Lung (tissue), 12 donors: ENCODE results near the gene PTPRD. TPM values are rescaled to one million over a fixed set of nuclear protein-coding genes. Genes with fewer than 3 reads are reported as not detected.

Experiments used
- ATAC-seq: fragments of 200-7000 bp; cut with Tn5 transposase; one replicate; pipeline ENCODE4 v1.9.1; 2020; ENCODE audit warnings: moderate number of reproducible peaks; ENCODE audit not compliant: insufficient read depth, low FRiP score
- DNase-seq, 3 donors: peaks; one replicate each; pipeline ENCODE4 v3.0.0-alpha.2; 2013 to 2017
- H3K27ac ChIP-seq, 2 donors: one replicate each; pipeline ENCODE4 v1.5.1; 2013; ENCODE audit warnings: mild to moderate bottlenecking in 2 of 2, moderate library complexity in 2 of 2, control low read depth in 1 of 2, inconsistent platforms in 1 of 2, low read depth in 1 of 2, low read length in 1 of 2
- H3K27me3 ChIP-seq, 3 donors: one replicate each; pipeline ENCODE4 v1.5.1; 2013; ENCODE audit warnings: low read length in 2 of 3; ENCODE audit not compliant: control insufficient read depth in 3 of 3, insufficient read depth in 3 of 3
- H3K36me3 ChIP-seq, 4 donors: one replicate each; pipeline ENCODE4 v1.5.1; 2013; ENCODE audit warnings: low read length in 4 of 4, mild to moderate bottlenecking in 1 of 4, moderate library complexity in 1 of 4; ENCODE audit not compliant: control insufficient read depth in 4 of 4, insufficient read depth in 4 of 4
- H3K4me1 ChIP-seq, 5 donors: one replicate each; pipeline ENCODE4 v1.5.1; 2013; ENCODE audit warnings: low read length in 5 of 5, mild to moderate bottlenecking in 2 of 5, moderate library complexity in 1 of 5; ENCODE audit not compliant: control insufficient read depth in 5 of 5, insufficient read depth in 5 of 5
- H3K4me3 ChIP-seq: one replicate; pipeline ENCODE4 v1.5.1; 2013; ENCODE audit warnings: mild to moderate bottlenecking, control low read depth, moderate library complexity
- H3K9ac ChIP-seq, 2 donors: one replicate each; pipeline ENCODE4 v1.5.1; 2013; ENCODE audit warnings: low read length in 2 of 2, control low read depth in 1 of 2; ENCODE audit not compliant: insufficient read depth in 1 of 2
- H3K9me3 ChIP-seq, 4 donors: one replicate each; pipeline ENCODE4 v1.5.1; 2013; ENCODE audit warnings: low read length in 3 of 4, mild to moderate bottlenecking in 1 of 4, moderate library complexity in 1 of 4; ENCODE audit not compliant: control insufficient read depth in 4 of 4, insufficient read depth in 3 of 4
- CTCF ChIP-seq: IDR thresholded peaks from 2 replicates; pipeline ENCODE4 v1.5.1; 2012; ENCODE audit warnings: mild to moderate bottlenecking; ENCODE audit errors: control extremely low read depth, extremely low read depth
- WGBS, 2 donors: extraction: QIAGEN DNeasy Blood & Tissue Kit; methylation state at CpG; one replicate each; pipeline ENCODE4 v1.1.7; 2013; 5-methylcytosine and 5-hydroxymethylcytosine counted together
- polyA plus RNA-seq, 2 donors: library from polyadenylated mRNA; stranded (reverse); fragments of 200-250 nt; gene quantifications; one replicate each; pipeline ENCODE4 v1.2.1, GENCODE V29; 2013
- total RNA-seq, 2 donors: library from RNA; depleted of rRNA in 1 of 2; stranded (reverse); fragments of >200 nt in 1 of 2; gene quantifications; one replicate each; pipeline ENCODE4 v1.2.1, GENCODE V29; 2014 to 2021
- donor health status: control.
- donor health status: control.
- donor health status: Bipolar disorder and iron deficiency.
- donor health status: healthy.
- donor health status: DM: yes; HTN: yes; CAD: no.

PTPRD gene
- total and polyA plus RNA-seq, 4 donors, result 1.9 to 145 (median 13.7) TPM

- no peak for ATAC-seq
- peaks cover 0 to 7% (median 0%) of the 10 kb centered on the region in 4 donors for H3K9me3 ChIP-seq
- WGBS, 2 donors, result 70 to 75% methylated on average over 1 of the region's 1 CpG
These were observed 699.4 kb downstream of the PTPRD start for GRCh38 chr9:9913276-9913832.

GRCh38 chr9:9912459-9912858, 700.3 kb downstream of the PTPRD start:
- Histone ChIP-seq H3K4me3 (no peak overlapping the region), H3K4me1 (no peaks in the 10 kb centered on the region), H3K27ac (no peak overlapping the region), H3K27me3 (no peaks in the 10 kb centered on the region), H3K9me3 (peaks cover 0 to 7% (median 0%) of the 10 kb centered on the region in 4 donors), H3K36me3 (no peaks in the 10 kb centered on the region), H3K9ac (no peak overlapping the region)
- ATAC-seq (no peak), DNase-seq (peak in 1 of 3 donors; percentile 6)
- no peak for TF ChIP-seq CTCF
- WGBS, 2 donors, result 4 to 13% methylated on average over 2 of the region's 2 CpGs

More at GRCh38 chr9:9913276-9913832, 699.4 kb downstream of the PTPRD start:
- TF ChIP-seq CTCF, result no peak
- peak in 2 of 3 donors; percentile 5 to 28 for DNase-seq
- Histone ChIP-seq H3K9ac (no peak overlapping the region), H3K27me3 (no peaks in the 10 kb centered on the region), H3K4me1 (no peaks in the 10 kb centered on the region), H3K36me3 (no peaks in the 10 kb centered on the region), H3K27ac (no peak overlapping the region), H3K4me3 (no peak overlapping the region)

GRCh38 chr9:9905736-9906135, 707.1 kb downstream of the PTPRD start:
- Histone ChIP-seq H3K9ac (no peak overlapping the region), H3K4me1 (no peaks in the 10 kb centered on the region), H3K27ac (no peak overlapping the region), H3K4me3 (no peak overlapping the region), H3K9me3 (no peaks in the 10 kb centered on the region), H3K27me3 (no peaks in the 10 kb centered on the region), H3K36me3 (no peaks in the 10 kb centered on the region)
- 49 to 55% methylated on average over 3 of the region's 3 CpGs for WGBS, 2 donors
- no peak for ATAC-seq
- TF ChIP-seq CTCF, result no peak
- no peak for DNase-seq

GRCh38 chr9:9904041-9904440, 708.8 kb downstream of the PTPRD start:
- DNase-seq (no peak), ATAC-seq (no peak)
- WGBS, 2 donors, result 12 to 25% methylated on average over 3 of the region's 3 CpGs
- Histone ChIP-seq H3K36me3 (no peaks in the 10 kb centered on the region), H3K27me3 (no peaks in the 10 kb centered on the region), H3K27ac (no peak overlapping the region), H3K4me3 (no peak overlapping the region), H3K4me1 (no peaks in the 10 kb centered on the region), H3K9ac (no peak overlapping the region), H3K9me3 (no peaks in the 10 kb centered on the region)
- no peak for TF ChIP-seq CTCF
